OCI-LY7 (cell line): ENCODE measurements around the gene ZKSCAN5.

Experiments
- CTCF ChIP-seq: fragments of 200-600 bp; sonication (generic); conservative IDR thresholded peaks from 2 replicates; pipeline ENCODE4 v1.5.1; 2014; ENCODE audit warnings: mild to moderate bottlenecking, antibody characterized with exemption, low read length, moderate library complexity, mixed read lengths
- EZH2phosphoT487 ChIP-seq: fragments of 200-600 bp; sonication (generic); IDR thresholded peaks from 2 replicates; pipeline ENCODE4 v1.6.1; 2018; ENCODE audit warnings: low read depth, borderline replicate concordance, mild to moderate bottlenecking, mixed run types, antibody characterized with exemption, low read length, moderate library complexity, mixed read lengths

GRCh38 chr7:99490878-99491277, 13.6 kb upstream of the ZKSCAN5 start:
- TF ChIP-seq CTCF, result 0 out of 2 replicates have a peak, but pooled peaks have one; percentile 26
- TF ChIP-seq EZH2phosphoT487, result no peak
